Liver (tissue), 9 donors: ENCODE measurements around the gene CLEC4A. TPM values are rescaled to one million over a fixed set of nuclear protein-coding genes. Genes with fewer than 3 reads are reported as not detected.
"Not testable (repeated sequence)": the region's sequence is repeated elsewhere in the genome, so short reads cannot be mapped to it uniquely, and the experiment has no call there.

Experiments
- DNase-seq: peaks from one replicate; pipeline ENCODE4 v3.0.0-alpha.2; 2017; ENCODE audit warnings: low spot score
- H3K27ac ChIP-seq, 2 donors: one replicate each; pipeline ENCODE4 v1.7.0; 2013; ENCODE audit warnings: inconsistent platforms in 2 of 2, low read length in 2 of 2, control low read depth in 1 of 2, low read depth in 1 of 2, mild to moderate bottlenecking in 1 of 2
- H3K27me3 ChIP-seq, 4 donors: one replicate each; pipeline versions ENCODE4 v1.6.1 to v1.7.0; 2013; ENCODE audit warnings: low read length in 3 of 4, inconsistent platforms in 1 of 4, mild to moderate bottlenecking in 1 of 4, moderate library complexity in 1 of 4; ENCODE audit not compliant: control insufficient read depth in 4 of 4, insufficient read depth in 4 of 4
- H3K36me3 ChIP-seq, 4 donors: one replicate each; pipeline versions ENCODE4 v1.6.1 to v1.7.0; 2013; ENCODE audit warnings: low read length in 3 of 4, mild to moderate bottlenecking in 3 of 4, low read depth in 1 of 4, moderate library complexity in 1 of 4; ENCODE audit not compliant: control insufficient read depth in 4 of 4, insufficient read depth in 3 of 4
- H3K4me1 ChIP-seq, 4 donors: one replicate each; pipeline versions ENCODE4 v1.6.1 to v1.7.0; 2013; ENCODE audit warnings: low read length in 3 of 4, mild to moderate bottlenecking in 3 of 4, moderate library complexity in 1 of 4; ENCODE audit not compliant: control insufficient read depth in 4 of 4, insufficient read depth in 4 of 4
- H3K4me3 ChIP-seq, 3 donors: one replicate each; pipeline versions ENCODE4 v1.6.1 to v1.7.0; 2013; ENCODE audit warnings: low read length in 3 of 3, control low read depth in 1 of 3, low read depth in 1 of 3, mild to moderate bottlenecking in 1 of 3
- H3K9ac ChIP-seq, 2 donors: one replicate each; pipeline ENCODE4 v1.7.0; 2013; ENCODE audit warnings: low read length in 2 of 2, mild to moderate bottlenecking in 2 of 2, moderate library complexity in 2 of 2, control low read depth in 1 of 2, low read depth in 1 of 2
- H3K9me3 ChIP-seq, 4 donors: one replicate each; pipeline versions ENCODE4 v1.6.1 to v1.7.0; 2013; ENCODE audit warnings: low read length in 3 of 4; ENCODE audit not compliant: control insufficient read depth in 4 of 4
- EGR1 ChIP-seq, 2 donors: IDR thresholded peaks; 2 replicates each; pipeline ENCODE4 v1.6.1; 2016 to 2018; ENCODE audit warnings: antibody characterized with exemption in 2 of 2, low read depth in 2 of 2
- FOXA1 ChIP-seq: IDR thresholded peaks from 2 replicates; pipeline ENCODE4 v1.6.1; 2016; ENCODE audit warnings: antibody characterized with exemption
- FOXA2 ChIP-seq: IDR thresholded peaks from 2 replicates; pipeline ENCODE4 v1.6.1; 2016; ENCODE audit warnings: antibody characterized with exemption
- GABPA ChIP-seq, 2 donors: IDR thresholded peaks in 1 of 2; conservative IDR thresholded peaks in 1 of 2; 2 replicates each; pipeline ENCODE4 v1.6.1; 2016; ENCODE audit warnings: antibody characterized with exemption in 2 of 2, mild to moderate bottlenecking in 1 of 2, moderate library complexity in 1 of 2
- HNF4A ChIP-seq, 2 donors: conservative IDR thresholded peaks; 2 replicates each; pipeline ENCODE4 v1.6.1; 2016; ENCODE audit warnings: antibody characterized with exemption in 2 of 2, mild to moderate bottlenecking in 2 of 2
- HNF4G ChIP-seq: IDR thresholded peaks from 2 replicates; pipeline ENCODE4 v1.6.1; 2016; ENCODE audit warnings: antibody characterized with exemption
- JUND ChIP-seq, 2 donors: IDR thresholded peaks; 2 replicates each; pipeline ENCODE4 v1.6.1; 2016; ENCODE audit warnings: antibody characterized with exemption in 2 of 2
- NR2F2 ChIP-seq: IDR thresholded peaks from 2 replicates; pipeline ENCODE4 v1.6.1; 2016; ENCODE audit warnings: antibody characterized with exemption
- RAD21 ChIP-seq, 2 donors: IDR thresholded peaks; 2 replicates each; pipeline ENCODE4 v1.6.1; 2016; ENCODE audit warnings: antibody characterized with exemption in 2 of 2, mild to moderate bottlenecking in 2 of 2
- RXRA ChIP-seq, 2 donors: IDR thresholded peaks; 2 replicates each; pipeline ENCODE4 v1.6.1; 2017 to 2018; ENCODE audit warnings: antibody characterized with exemption in 2 of 2, mild to moderate bottlenecking in 1 of 2
- SP1 ChIP-seq: IDR thresholded peaks from 2 replicates; pipeline ENCODE4 v1.6.1; 2018; ENCODE audit warnings: antibody characterized with exemption, mild to moderate bottlenecking
- TAF1 ChIP-seq: conservative IDR thresholded peaks from 2 replicates; pipeline ENCODE4 v1.6.1; 2016; ENCODE audit warnings: antibody characterized with exemption, mild to moderate bottlenecking
- YY1 ChIP-seq: IDR thresholded peaks from 2 replicates; pipeline ENCODE4 v1.6.1; 2016; ENCODE audit warnings: antibody characterized with exemption, mild to moderate bottlenecking
- WGBS: extraction: QIAGEN DNeasy Blood & Tissue Kit; methylation state at CpG from one replicate; pipeline ENCODE4 v1.1.7; 2013; 5-methylcytosine and 5-hydroxymethylcytosine counted together
- polyA plus RNA-seq, 2 donors: library from polyadenylated mRNA; stranded (reverse) in 1 of 2; unstranded in 1 of 2; fragments of 200-250 nt in 1 of 2; fragments of >200 nt in 1 of 2; fragmentation: Nextera tagmentation in 1 of 2; extraction: Ambion mirVana in 1 of 2; gene quantifications; one replicate each; pipeline versions ENCODE4 v1.2.1 to v1.2.3, GENCODE V29; 2013 to 2015
- total RNA-seq, 2 donors: library from RNA; depleted of rRNA; stranded (reverse); fragments of >200 nt; gene quantifications; one replicate each; pipeline ENCODE4 v1.2.3, GENCODE V29; 2014
- TF ChIP-seq, protein P1 (sequence below): IDR thresholded peaks from 2 replicates; pipeline ENCODE4 v1.6.1; 2016; ENCODE audit warnings: antibody characterized with exemption
- TF ChIP-seq, protein P2 (sequence below): IDR thresholded peaks from 2 replicates; pipeline ENCODE4 v1.6.1; 2016; ENCODE audit warnings: antibody characterized with exemption, mild to moderate bottlenecking
- TF ChIP-seq, protein P3 (sequence below): IDR thresholded peaks from 2 replicates; pipeline ENCODE4 v1.6.1; 2016; ENCODE audit warnings: antibody characterized with exemption
- TF ChIP-seq, protein P4 (sequence below): IDR thresholded peaks from 2 replicates; pipeline ENCODE4 v1.6.1; 2016; ENCODE audit warnings: antibody characterized with exemption
- TF ChIP-seq, protein P5 (sequence below): fragments of 150-350 bp; IDR thresholded peaks from 2 replicates; pipeline ENCODE4 v1.5.1; 2017; ENCODE audit warnings: improper control_type of control experiment, low read depth, low read length; ENCODE audit not compliant: missing input control
- donor health status: healthy.
- donor health status: healthy.
- donor health status: healthy.
- donor health status: healthy.
- donor health status: healthy.

Gene CLEC4A
- total and polyA plus RNA-seq, 4 donors, result 0.67 to 2.5 (median 1.6) TPM

DNA sequence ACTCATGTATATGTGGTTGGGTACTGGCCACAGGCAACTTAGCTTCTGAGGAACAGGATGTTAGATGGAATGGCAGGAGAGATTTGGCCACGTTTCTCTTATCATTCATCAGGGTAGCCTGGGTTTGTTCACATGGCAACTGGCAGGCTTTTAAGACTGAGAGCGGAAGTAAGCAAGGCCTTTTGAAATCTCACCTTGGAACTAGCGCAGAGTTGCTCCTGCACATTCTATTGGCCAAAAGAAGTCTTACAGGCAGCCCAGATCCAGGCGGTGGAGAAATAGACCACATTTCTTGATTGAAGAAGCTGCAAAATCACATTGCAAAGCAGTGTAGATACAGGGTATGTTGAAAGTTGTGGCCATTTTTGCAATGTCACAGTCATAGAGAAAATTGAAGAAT, 3.7 kb downstream of the CLEC4A start:
- H3K9me3 ChIP-seq, result no peaks in the 10 kb centered on the region
- 80% methylated on average over 4 of the region's 4 CpGs for WGBS
- H3K9ac ChIP-seq, result no peak overlapping the region
- H3K27ac ChIP-seq, result no peak overlapping the region
- H3K27me3 ChIP-seq, result no peaks in the 10 kb centered on the region
- H3K36me3 ChIP-seq, result peaks cover 0 to 12% (median under 1%) of the 10 kb centered on the region in 4 donors
- H3K4me3 ChIP-seq, result no peak overlapping the region
- no peaks in the 10 kb centered on the region for H3K4me1 ChIP-seq
- TF ChIP-seq, protein P1, sequence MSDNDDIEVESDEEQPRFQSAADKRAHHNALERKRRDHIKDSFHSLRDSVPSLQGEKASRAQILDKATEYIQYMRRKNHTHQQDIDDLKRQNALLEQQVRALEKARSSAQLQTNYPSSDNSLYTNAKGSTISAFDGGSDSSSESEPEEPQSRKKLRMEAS, result no peak
- TF ChIP-seq SP1, result no peak
- no peak for TF ChIP-seq RXRA (IDR thresholded peaks at IDR 0.05)
- TF ChIP-seq, protein P2, sequence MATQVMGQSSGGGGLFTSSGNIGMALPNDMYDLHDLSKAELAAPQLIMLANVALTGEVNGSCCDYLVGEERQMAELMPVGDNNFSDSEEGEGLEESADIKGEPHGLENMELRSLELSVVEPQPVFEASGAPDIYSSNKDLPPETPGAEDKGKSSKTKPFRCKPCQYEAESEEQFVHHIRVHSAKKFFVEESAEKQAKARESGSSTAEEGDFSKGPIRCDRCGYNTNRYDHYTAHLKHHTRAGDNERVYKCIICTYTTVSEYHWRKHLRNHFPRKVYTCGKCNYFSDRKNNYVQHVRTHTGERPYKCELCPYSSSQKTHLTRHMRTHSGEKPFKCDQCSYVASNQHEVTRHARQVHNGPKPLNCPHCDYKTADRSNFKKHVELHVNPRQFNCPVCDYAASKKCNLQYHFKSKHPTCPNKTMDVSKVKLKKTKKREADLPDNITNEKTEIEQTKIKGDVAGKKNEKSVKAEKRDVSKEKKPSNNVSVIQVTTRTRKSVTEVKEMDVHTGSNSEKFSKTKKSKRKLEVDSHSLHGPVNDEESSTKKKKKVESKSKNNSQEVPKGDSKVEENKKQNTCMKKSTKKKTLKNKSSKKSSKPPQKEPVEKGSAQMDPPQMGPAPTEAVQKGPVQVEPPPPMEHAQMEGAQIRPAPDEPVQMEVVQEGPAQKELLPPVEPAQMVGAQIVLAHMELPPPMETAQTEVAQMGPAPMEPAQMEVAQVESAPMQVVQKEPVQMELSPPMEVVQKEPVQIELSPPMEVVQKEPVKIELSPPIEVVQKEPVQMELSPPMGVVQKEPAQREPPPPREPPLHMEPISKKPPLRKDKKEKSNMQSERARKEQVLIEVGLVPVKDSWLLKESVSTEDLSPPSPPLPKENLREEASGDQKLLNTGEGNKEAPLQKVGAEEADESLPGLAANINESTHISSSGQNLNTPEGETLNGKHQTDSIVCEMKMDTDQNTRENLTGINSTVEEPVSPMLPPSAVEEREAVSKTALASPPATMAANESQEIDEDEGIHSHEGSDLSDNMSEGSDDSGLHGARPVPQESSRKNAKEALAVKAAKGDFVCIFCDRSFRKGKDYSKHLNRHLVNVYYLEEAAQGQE, result no peak
- TF ChIP-seq HNF4A (conservative IDR thresholded peaks at IDR 0.05), result no peak
- TF ChIP-seq, protein P3, sequence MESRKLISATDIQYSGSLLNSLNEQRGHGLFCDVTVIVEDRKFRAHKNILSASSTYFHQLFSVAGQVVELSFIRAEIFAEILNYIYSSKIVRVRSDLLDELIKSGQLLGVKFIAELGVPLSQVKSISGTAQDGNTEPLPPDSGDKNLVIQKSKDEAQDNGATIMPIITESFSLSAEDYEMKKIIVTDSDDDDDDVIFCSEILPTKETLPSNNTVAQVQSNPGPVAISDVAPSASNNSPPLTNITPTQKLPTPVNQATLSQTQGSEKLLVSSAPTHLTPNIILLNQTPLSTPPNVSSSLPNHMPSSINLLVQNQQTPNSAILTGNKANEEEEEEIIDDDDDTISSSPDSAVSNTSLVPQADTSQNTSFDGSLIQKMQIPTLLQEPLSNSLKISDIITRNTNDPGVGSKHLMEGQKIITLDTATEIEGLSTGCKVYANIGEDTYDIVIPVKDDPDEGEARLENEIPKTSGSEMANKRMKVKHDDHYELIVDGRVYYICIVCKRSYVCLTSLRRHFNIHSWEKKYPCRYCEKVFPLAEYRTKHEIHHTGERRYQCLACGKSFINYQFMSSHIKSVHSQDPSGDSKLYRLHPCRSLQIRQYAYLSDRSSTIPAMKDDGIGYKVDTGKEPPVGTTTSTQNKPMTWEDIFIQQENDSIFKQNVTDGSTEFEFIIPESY, result no peak
- TF ChIP-seq NR2F2, result no peak
- TF ChIP-seq, protein P4, sequence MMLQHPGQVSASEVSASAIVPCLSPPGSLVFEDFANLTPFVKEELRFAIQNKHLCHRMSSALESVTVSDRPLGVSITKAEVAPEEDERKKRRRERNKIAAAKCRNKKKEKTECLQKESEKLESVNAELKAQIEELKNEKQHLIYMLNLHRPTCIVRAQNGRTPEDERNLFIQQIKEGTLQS, result no peak
- TF ChIP-seq TAF1, result no peak
- TF ChIP-seq, protein P5, sequence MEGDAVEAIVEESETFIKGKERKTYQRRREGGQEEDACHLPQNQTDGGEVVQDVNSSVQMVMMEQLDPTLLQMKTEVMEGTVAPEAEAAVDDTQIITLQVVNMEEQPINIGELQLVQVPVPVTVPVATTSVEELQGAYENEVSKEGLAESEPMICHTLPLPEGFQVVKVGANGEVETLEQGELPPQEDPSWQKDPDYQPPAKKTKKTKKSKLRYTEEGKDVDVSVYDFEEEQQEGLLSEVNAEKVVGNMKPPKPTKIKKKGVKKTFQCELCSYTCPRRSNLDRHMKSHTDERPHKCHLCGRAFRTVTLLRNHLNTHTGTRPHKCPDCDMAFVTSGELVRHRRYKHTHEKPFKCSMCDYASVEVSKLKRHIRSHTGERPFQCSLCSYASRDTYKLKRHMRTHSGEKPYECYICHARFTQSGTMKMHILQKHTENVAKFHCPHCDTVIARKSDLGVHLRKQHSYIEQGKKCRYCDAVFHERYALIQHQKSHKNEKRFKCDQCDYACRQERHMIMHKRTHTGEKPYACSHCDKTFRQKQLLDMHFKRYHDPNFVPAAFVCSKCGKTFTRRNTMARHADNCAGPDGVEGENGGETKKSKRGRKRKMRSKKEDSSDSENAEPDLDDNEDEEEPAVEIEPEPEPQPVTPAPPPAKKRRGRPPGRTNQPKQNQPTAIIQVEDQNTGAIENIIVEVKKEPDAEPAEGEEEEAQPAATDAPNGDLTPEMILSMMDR, result no peak
- no peak for TF ChIP-seq FOXA2
- no peak for TF ChIP-seq EGR1 (IDR thresholded peaks at IDR 0.05; ENCODE audit: low read depth in 2 of 2)
- TF ChIP-seq HNF4G, result no peak
- TF ChIP-seq GABPA (IDR thresholded peaks at IDR 0.05 in 1 of 2, conservative IDR thresholded peaks at IDR 0.05 in 1 of 2), result no peak
- TF ChIP-seq RAD21 (IDR thresholded peaks at IDR 0.05), result no peak
- TF ChIP-seq YY1, result no peak
- no peak for TF ChIP-seq JUND (IDR thresholded peaks at IDR 0.05)
- TF ChIP-seq FOXA1, result no peak
- no peak for DNase-seq

DNA sequence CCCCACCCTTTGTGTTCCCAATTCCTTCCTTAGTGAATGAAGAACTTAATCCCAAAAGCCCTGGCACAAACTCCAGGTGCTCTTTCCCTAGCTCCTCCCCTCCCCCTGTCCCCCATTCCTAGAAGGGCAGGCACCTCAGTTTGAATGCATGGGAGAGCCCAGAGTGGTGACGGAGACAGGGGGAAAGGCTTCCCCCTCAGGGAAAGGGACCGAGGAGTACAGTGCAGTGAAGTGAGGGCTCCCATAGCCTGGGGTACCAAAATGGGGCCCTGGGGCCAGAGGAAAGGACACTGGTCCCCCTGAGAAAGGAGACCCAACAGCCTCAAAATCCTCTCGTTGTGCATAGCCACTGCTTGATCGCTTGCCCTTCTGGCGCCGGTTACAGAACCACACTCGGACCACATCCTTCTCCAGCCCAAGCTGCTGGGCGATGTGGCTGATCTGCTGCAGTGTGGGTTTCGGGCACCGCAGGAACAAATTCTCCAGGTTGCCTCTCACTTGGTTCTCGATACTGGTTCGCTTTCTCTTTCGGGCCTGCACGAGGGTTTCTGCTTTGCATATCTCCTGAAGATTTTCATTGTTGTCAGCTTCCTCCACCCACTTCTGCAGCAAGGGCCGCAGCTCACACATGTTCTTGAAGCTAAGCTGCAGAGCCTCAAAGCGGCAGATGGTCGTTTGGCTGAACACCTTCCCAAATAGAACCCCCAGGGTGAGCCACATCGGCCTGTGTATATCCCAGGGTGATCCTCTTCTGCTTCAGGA, 10.4 kb downstream of the CLEC4A start:
- H3K9me3 ChIP-seq, H3K27ac ChIP-seq, DNase-seq, H3K4me3 ChIP-seq, H3K9ac ChIP-seq, H3K27me3 ChIP-seq, H3K4me1 ChIP-seq: not testable (repeated sequence)
- peaks cover 0 to 16% (median 6%) of the 10 kb centered on the region in 4 donors for H3K36me3 ChIP-seq
- 92% methylated on average over 16 of the region's 18 CpGs for WGBS

DNA sequence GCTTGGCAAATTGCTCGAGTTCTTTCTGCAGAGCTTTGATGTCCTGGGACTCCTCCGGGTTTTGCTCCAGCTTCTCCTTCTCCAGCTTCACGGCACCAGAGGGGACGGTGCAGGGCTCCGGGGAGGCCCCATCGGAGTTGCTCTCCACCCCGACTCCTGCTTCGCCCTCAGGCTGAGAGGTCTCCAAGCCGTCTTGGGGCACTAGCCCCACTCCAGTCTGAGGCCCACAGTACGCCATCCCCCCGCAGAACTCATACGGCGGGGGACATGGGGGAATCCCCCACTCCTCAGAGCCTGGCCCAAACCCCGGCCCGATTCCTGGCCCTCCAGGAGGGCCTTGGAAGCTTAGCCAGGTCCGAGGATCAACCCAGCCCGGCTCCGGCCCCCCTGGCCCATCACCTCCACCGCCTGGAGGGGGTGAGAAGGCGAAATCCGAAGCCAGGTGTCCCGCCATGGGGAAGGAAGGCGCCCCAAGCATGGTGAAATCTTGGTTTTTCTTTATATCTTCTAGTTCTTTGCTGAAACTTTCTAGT, 11.0 kb downstream of the CLEC4A start:
- DNase-seq, H3K4me3 ChIP-seq, H3K4me1 ChIP-seq, H3K27me3 ChIP-seq, H3K9ac ChIP-seq, H3K27ac ChIP-seq, H3K9me3 ChIP-seq: not testable (repeated sequence)
- peaks cover 0 to 16% (median 6%) of the 10 kb centered on the region in 4 donors for H3K36me3 ChIP-seq
- WGBS, result 95% methylated on average over 23 of the region's 23 CpGs

DNA sequence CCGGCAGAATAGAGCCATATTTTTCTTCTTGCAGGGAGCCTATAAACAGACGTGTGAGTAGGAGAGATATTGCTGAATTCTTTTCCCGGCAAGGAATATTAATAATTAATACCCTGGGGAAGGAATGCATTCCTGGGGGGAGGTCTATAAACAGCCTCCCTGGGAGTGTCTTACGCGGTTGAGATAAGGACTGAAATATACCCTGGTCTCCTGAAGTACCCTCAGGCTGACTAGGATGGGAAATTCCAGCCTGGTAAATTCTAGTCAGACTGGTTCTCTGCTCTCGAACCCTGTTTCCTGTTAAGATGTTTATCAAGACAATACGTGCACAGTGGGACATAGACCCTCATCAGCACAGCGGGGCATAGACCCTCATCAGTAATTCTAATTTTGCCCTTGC, 18.2 kb downstream of the CLEC4A start:
- not testable (repeated sequence) for H3K27me3 ChIP-seq, DNase-seq
- peaks cover 0 to 11% (median 5%) of the 10 kb centered on the region in 4 donors for H3K36me3 ChIP-seq

More for the DNA sequence above, 18.2 kb downstream of the CLEC4A start:
- not testable (repeated sequence) for H3K27ac ChIP-seq, H3K9ac ChIP-seq, H3K4me1 ChIP-seq, H3K4me3 ChIP-seq, H3K9me3 ChIP-seq
- WGBS, result 77% methylated on average over 8 of the region's 8 CpGs
